HepG2 (cell line): ENCODE data around the gene LOXL4. TPM values are rescaled to one million over a fixed set of nuclear protein-coding genes. Genes with fewer than 3 reads are reported as not detected.

Experiments
- ATF7-NPFF ChIP-seq: sonication (generic); formaldehyde crosslinking; IDR thresholded peaks from 2 replicates; pipeline ENCODE4 v1.8.1; 2023; ENCODE audit warnings: mild to moderate bottlenecking, low read depth, missing genetic modification reagents, moderate library complexity
- GATA4 ChIP-seq: sonication (generic); IDR thresholded peaks from 2 replicates; pipeline ENCODE4 v1.6.1; 2016; ENCODE audit warnings: antibody characterized with exemption, low read depth, borderline replicate concordance
- HES4 ChIP-seq: sonication (generic); formaldehyde crosslinking; IDR thresholded peaks from 2 replicates; pipeline ENCODE4 v1.9.0; 2021; ENCODE audit warnings: mild to moderate bottlenecking, missing genetic modification reagents, borderline replicate concordance
- IRF2 ChIP-seq: IDR thresholded peaks from 2 replicates; pipeline ENCODE4 v1.6.1; 2018; ENCODE audit warnings: missing genetic modification reagents, missing compliant biosample characterization
- JUND ChIP-seq: sonication (generic); formaldehyde crosslinking; IDR thresholded peaks from 2 replicates; pipeline ENCODE4 v1.8.0; 2022; ENCODE audit warnings: mild to moderate bottlenecking, missing genetic modification reagents
- KDM5B ChIP-seq: sonication (generic); formaldehyde crosslinking; IDR thresholded peaks from 2 replicates; pipeline ENCODE4 v1.4.0; 2020; ENCODE audit warnings: missing genetic modification reagents, mild to moderate bottlenecking, borderline replicate concordance
- NFYC ChIP-seq: IDR thresholded peaks from 2 replicates; pipeline ENCODE4 v1.6.1; 2016; ENCODE audit warnings: missing genetic modification reagents, missing compliant biosample characterization
- PAX8 ChIP-seq: sonication (generic); formaldehyde crosslinking; IDR thresholded peaks from 2 replicates; pipeline ENCODE4 v1.8.0; 2022; ENCODE audit warnings: mild to moderate bottlenecking, missing genetic modification reagents, borderline replicate concordance
- POLR2A ChIP-seq, 2 experiments: IDR thresholded peaks; 2 replicates each; pipeline ENCODE4 v1.6.1; 2011; ENCODE audit warnings: low read depth in 2 of 2, low read length in 2 of 2, mild to moderate bottlenecking in 1 of 2, moderate library complexity in 1 of 2; ENCODE audit not compliant: insufficient read depth in 1 of 2
- RNF2 ChIP-seq: fragments of 450-650 bp; conservative IDR thresholded peaks from 2 replicates; pipeline ENCODE4 v1.6.1; 2016; ENCODE audit warnings: low read depth
- SMARCE1 ChIP-seq: fragments of 450-650 bp; IDR thresholded peaks from 2 replicates; pipeline ENCODE4 v1.6.1; 2017; ENCODE audit warnings: borderline replicate concordance
- TBP ChIP-seq: sonication (generic); formaldehyde crosslinking; IDR thresholded peaks from 2 replicates; pipeline ENCODE4 v1.5.0; 2020; ENCODE audit warnings: missing genetic modification reagents
- ZNF180 ChIP-seq: sonication (generic); formaldehyde crosslinking; IDR thresholded peaks from 2 replicates; pipeline ENCODE4 v1.4.0; 2020; ENCODE audit warnings: low read depth, missing genetic modification reagents, borderline replicate concordance
- ZNF234 ChIP-seq: sonication (generic); formaldehyde crosslinking; conservative IDR thresholded peaks from 2 replicates; pipeline ENCODE4 v1.5.1; 2020; ENCODE audit warnings: mild to moderate bottlenecking, missing genetic modification reagents
- ZNF331 ChIP-seq: sonication (generic); formaldehyde crosslinking; IDR thresholded peaks from 2 replicates; pipeline ENCODE4 v1.4.0; 2020; ENCODE audit warnings: missing genetic modification reagents
- ZNF552 ChIP-seq: sonication (generic); formaldehyde crosslinking; IDR thresholded peaks from 2 replicates; pipeline ENCODE4 v1.9.0; 2022; ENCODE audit warnings: missing genetic modification reagents, mild to moderate bottlenecking, borderline replicate concordance
- ZNF790 ChIP-seq: sonication (generic); formaldehyde crosslinking; IDR thresholded peaks from 2 replicates; pipeline ENCODE4 v1.8.0; 2022; ENCODE audit warnings: missing genetic modification reagents, mild to moderate bottlenecking, borderline replicate concordance
- polyA plus RNA-seq, 8 experiments: library from polyadenylated mRNA; depleted of rRNA in 3 of 8; stranded (reverse) in 7 of 8; unstranded in 1 of 8; fragments of >200 nt; fragmentation: Illumina TruSeq in 4 of 8; extraction: Trizol in 4 of 8; gene quantifications; 2 replicates each; pipeline versions ENCODE4 v1.2.1 to v1.2.3, GENCODE V29; 2011 to 2016; ENCODE audit warnings: low read depth in 4 of 8, missing spikeins in 1 of 8, mixed read lengths in 1 of 8; ENCODE audit not compliant: insufficient read depth in 1 of 8
- total RNA-seq, 5 experiments: library from RNA; depleted of rRNA; stranded (reverse); fragments of >200 nt; fragmentation: Illumina TruSeq; extraction: Trizol; gene quantifications; 2 replicates each; pipeline ENCODE4 v1.2.3, GENCODE V29; 2016; ENCODE audit warnings: low read depth in 1 of 5
- TF ChIP-seq, protein P1 (sequence below): sonication (generic); formaldehyde crosslinking; IDR thresholded peaks from 2 replicates; pipeline ENCODE4 v1.9.0; 2021; ENCODE audit warnings: missing genetic modification reagents, borderline replicate concordance
- TF ChIP-seq, protein P2 (sequence below): IDR thresholded peaks from 2 replicates; pipeline ENCODE4 v1.6.1; 2012; ENCODE audit warnings: low read length, improper control_type of control experiment
- TF ChIP-seq, protein P3 (sequence below): sonication (generic); formaldehyde crosslinking; IDR thresholded peaks from 2 replicates; pipeline ENCODE4 v1.8.0; 2022; ENCODE audit warnings: missing genetic modification reagents, mild to moderate bottlenecking, moderate library complexity, borderline replicate concordance
- TF ChIP-seq, protein P4 (sequence below): sonication (generic); formaldehyde crosslinking; IDR thresholded peaks from 2 replicates; pipeline ENCODE4 v1.8.0; 2022; ENCODE audit warnings: missing genetic modification reagents, low read depth, mild to moderate bottlenecking, borderline replicate concordance

Gene LOXL4
- total and polyA plus RNA-seq, 2 of the 13 experiments (the other 11 are each of a cell fraction or from before 2014, with no cell fraction given), result 8.8 to 21.1 TPM

DNA sequence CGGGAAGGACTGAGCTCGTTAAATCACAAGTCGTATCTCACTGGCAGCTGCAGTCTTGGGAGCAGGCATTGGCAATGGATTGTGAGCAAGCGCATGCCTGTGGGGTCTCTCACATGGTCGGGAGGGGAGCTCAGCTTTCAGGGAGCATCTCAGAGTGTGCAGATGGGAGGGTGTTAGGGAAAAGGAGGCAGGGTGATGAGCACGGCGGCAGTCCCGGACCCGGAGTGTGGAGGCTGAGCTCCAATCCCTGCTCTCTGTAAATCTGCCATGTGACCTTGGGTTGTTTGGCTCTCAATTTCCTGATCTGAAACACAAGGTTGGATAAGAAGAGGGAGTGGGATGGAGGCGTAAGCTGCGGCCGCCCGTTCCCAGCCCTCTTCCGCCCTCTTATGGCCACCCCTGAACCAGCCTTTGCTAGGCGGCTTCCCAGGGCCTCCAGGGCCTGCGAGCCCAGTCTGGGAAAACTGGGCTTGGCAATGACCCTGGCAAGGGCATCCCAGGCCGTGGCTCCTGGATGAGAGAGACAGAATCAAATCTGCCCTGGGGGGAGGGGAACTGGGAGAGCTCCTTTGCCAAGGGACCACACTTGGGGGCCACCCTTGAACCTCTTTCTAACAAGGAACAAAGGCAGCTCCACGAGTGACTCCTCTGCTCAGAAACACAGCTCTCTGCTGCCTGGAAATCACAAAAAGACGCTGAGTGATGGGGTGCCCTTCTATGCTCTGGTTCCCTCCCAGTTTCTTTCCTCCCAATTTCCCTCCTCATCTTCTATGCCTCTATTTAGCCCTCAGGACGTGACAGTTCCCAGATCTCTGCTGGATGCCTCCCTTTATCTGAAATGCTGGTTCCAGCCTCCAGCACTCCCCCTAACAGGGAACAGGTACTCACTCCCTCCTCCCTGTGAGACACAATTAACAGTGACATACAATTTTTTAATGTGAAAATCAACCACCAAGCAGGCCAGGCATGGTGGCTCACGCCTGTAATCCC is 41.7 kb upstream of the LOXL4 start (continued):
- TF ChIP-seq, protein P1, sequence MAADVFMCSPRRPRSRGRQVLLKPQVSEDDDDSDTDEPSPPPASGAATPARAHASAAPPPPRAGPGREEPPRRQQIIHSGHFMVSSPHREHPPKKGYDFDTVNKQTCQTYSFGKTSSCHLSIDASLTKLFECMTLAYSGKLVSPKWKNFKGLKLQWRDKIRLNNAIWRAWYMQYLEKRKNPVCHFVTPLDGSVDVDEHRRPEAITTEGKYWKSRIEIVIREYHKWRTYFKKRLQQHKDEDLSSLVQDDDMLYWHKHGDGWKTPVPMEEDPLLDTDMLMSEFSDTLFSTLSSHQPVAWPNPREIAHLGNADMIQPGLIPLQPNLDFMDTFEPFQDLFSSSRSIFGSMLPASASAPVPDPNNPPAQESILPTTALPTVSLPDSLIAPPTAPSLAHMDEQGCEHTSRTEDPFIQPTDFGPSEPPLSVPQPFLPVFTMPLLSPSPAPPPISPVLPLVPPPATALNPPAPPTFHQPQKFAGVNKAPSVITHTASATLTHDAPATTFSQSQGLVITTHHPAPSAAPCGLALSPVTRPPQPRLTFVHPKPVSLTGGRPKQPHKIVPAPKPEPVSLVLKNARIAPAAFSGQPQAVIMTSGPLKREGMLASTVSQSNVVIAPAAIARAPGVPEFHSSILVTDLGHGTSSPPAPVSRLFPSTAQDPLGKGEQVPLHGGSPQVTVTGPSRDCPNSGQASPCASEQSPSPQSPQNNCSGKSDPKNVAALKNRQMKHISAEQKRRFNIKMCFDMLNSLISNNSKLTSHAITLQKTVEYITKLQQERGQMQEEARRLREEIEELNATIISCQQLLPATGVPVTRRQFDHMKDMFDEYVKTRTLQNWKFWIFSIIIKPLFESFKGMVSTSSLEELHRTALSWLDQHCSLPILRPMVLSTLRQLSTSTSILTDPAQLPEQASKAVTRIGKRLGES (CRISPR knock-in tag), result no peak
- no peak for TF ChIP-seq ATF7-NPFF (CRISPR knock-in tag)
- peak; percentile 65; the same call in 1 of the 2 replicates for TF ChIP-seq KDM5B (CRISPR knock-in tag)
- TF ChIP-seq GATA4, result no peak
- no peak for TF ChIP-seq SMARCE1
- TF ChIP-seq JUND, result no peak
- TF ChIP-seq, protein P2, sequence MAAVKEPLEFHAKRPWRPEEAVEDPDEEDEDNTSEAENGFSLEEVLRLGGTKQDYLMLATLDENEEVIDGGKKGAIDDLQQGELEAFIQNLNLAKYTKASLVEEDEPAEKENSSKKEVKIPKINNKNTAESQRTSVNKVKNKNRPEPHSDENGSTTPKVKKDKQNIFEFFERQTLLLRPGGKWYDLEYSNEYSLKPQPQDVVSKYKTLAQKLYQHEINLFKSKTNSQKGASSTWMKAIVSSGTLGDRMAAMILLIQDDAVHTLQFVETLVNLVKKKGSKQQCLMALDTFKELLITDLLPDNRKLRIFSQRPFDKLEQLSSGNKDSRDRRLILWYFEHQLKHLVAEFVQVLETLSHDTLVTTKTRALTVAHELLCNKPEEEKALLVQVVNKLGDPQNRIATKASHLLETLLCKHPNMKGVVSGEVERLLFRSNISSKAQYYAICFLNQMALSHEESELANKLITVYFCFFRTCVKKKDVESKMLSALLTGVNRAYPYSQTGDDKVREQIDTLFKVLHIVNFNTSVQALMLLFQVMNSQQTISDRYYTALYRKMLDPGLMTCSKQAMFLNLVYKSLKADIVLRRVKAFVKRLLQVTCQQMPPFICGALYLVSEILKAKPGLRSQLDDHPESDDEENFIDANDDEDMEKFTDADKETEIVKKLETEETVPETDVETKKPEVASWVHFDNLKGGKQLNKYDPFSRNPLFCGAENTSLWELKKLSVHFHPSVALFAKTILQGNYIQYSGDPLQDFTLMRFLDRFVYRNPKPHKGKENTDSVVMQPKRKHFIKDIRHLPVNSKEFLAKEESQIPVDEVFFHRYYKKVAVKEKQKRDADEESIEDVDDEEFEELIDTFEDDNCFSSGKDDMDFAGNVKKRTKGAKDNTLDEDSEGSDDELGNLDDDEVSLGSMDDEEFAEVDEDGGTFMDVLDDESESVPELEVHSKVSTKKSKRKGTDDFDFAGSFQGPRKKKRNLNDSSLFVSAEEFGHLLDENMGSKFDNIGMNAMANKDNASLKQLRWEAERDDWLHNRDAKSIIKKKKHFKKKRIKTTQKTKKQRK, result no peak
- TF ChIP-seq IRF2, result no peak; the same call in 1 of the 2 replicates
- no peak for TF ChIP-seq TBP
- TF ChIP-seq RNF2, result no peak
- no peak for TF ChIP-seq ZNF180 (CRISPR knock-in tag)
- TF ChIP-seq PAX8, result no peak
- no peak for TF ChIP-seq HES4 (CRISPR knock-in tag)
- no peak for TF ChIP-seq ZNF790 (CRISPR knock-in tag)
- TF ChIP-seq ZNF234, result no peak
- no peak for TF ChIP-seq NFYC
- TF ChIP-seq POLR2A (IDR thresholded peaks at IDR 0.05; ENCODE audit: insufficient read depth in 1 of 2, low read depth in 2 of 2, low read length in 2 of 2), result no peak
- 0 out of 2 replicates have a peak, but pooled peaks have one; percentile 20 for TF ChIP-seq ZNF331 (CRISPR knock-in tag)
- TF ChIP-seq, protein P3, sequence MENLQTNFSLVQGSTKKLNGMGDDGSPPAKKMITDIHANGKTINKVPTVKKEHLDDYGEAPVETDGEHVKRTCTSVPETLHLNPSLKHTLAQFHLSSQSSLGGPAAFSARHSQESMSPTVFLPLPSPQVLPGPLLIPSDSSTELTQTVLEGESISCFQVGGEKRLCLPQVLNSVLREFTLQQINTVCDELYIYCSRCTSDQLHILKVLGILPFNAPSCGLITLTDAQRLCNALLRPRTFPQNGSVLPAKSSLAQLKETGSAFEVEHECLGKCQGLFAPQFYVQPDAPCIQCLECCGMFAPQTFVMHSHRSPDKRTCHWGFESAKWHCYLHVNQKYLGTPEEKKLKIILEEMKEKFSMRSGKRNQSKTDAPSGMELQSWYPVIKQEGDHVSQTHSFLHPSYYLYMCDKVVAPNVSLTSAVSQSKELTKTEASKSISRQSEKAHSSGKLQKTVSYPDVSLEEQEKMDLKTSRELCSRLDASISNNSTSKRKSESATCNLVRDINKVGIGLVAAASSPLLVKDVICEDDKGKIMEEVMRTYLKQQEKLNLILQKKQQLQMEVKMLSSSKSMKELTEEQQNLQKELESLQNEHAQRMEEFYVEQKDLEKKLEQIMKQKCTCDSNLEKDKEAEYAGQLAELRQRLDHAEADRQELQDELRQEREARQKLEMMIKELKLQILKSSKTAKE (CRISPR knock-in tag), result no peak
- TF ChIP-seq, protein P4, sequence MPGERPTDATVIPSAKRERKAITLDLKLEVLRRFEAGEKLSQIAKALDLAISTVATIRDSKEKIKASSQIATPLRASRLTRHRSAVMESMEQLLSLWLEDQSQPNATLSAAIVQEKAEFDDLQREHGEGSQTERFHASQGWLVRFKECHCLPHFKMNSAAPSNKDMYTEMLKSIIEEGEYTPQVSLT, result no peak
- no peak for TF ChIP-seq ZNF552 (CRISPR knock-in tag)
